ENCODE measurements around the gene HYKK.

DNA sequence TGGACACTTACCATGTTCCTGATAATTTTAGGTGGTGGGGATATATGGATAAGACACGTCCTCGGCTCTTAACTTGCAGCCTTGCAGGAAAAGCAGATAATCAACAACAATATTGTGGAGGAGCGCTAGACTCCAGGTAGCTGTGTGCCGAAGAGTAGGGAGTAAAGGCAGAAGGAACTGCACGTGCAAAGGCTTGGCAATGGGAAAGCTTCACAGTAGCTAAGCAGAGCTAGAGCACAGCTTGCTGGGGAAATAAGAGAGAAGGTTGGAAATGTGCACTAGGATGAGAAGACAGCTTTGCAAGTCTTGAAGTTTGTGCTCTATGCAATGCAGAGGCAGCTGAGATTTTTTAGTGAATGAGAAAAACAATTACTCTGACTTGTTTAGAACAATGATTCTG is 45.2 kb downstream of the HYKK start:
- TF ChIP-seq POLR2A (IDR thresholded peaks at IDR 0.05; ENCODE audit: low read depth, low read length) (no peak), TAF1 (IDR thresholded peaks at IDR 0.05; ENCODE audit: borderline replicate concordance, low read depth, low read length) (no peak), POLR2AphosphoS5 (IDR thresholded peaks at IDR 0.05; ENCODE audit: low read depth, low read length) (no peak)
